Mesenchymal stem cell (in vitro differentiated cells and primary cell): ENCODE results near the gene HDAC4.

Source experiments
- DNase-seq: peaks from one replicate; pipeline ENCODE4 v3.0.0-alpha.2; 2013
- H2AFZ ChIP-seq: one replicate; pipeline ENCODE4 v1.6.1; 2013; ENCODE audit warnings: low read depth, mild to moderate bottlenecking, control low read depth, inconsistent platforms, low read length, moderate library complexity
- H2AK5ac ChIP-seq: 2 replicates; pipeline ENCODE4 v1.6.1; 2013; ENCODE audit warnings: low read length, moderate library complexity, mild to moderate bottlenecking, inconsistent platforms; ENCODE audit not compliant: severe bottlenecking
- H2BK120ac ChIP-seq: one replicate; pipeline ENCODE4 v1.6.1; 2013; ENCODE audit warnings: low read depth, mild to moderate bottlenecking, inconsistent platforms, low read length, moderate library complexity
- H2BK12ac ChIP-seq, 2 experiments: one replicate each; pipeline ENCODE4 v1.6.1; 2013; ENCODE audit warnings: inconsistent platforms in 2 of 2, low read length in 2 of 2, mild to moderate bottlenecking in 2 of 2, moderate library complexity in 2 of 2, control low read depth in 1 of 2
- H2BK15ac ChIP-seq: one replicate; pipeline ENCODE4 v1.6.1; 2013; ENCODE audit warnings: mild to moderate bottlenecking, low read depth, inconsistent platforms; ENCODE audit not compliant: poor library complexity, severe bottlenecking
- H2BK5ac ChIP-seq: 2 replicates; pipeline ENCODE4 v1.6.1; 2013; ENCODE audit warnings: low read depth, mild to moderate bottlenecking, low read length, control low read depth, inconsistent platforms; ENCODE audit not compliant: poor library complexity, severe bottlenecking
- H3K14ac ChIP-seq, 2 experiments: one replicate each; pipeline ENCODE4 v1.6.1; 2013; ENCODE audit warnings: inconsistent platforms in 2 of 2, low read length in 2 of 2, control low read depth in 1 of 2, mild to moderate bottlenecking in 1 of 2, moderate library complexity in 1 of 2
- H3K18ac ChIP-seq, 2 experiments: one replicate each; pipeline ENCODE4 v1.6.1; 2013; ENCODE audit warnings: inconsistent platforms in 2 of 2, low read length in 2 of 2, control low read depth in 1 of 2, low read depth in 1 of 2, mild to moderate bottlenecking in 1 of 2
- H3K23ac ChIP-seq, 2 experiments: one replicate each; pipeline ENCODE4 v1.6.1; 2013; ENCODE audit warnings: inconsistent platforms in 2 of 2, low read length in 2 of 2, mild to moderate bottlenecking in 2 of 2, moderate library complexity in 2 of 2, control low read depth in 1 of 2
- H3K27ac ChIP-seq: 2 replicates; pipeline ENCODE4 v1.5.1; 2013; ENCODE audit warnings: mild to moderate bottlenecking, moderate library complexity, low read length, control low read depth, inconsistent platforms; ENCODE audit not compliant: poor library complexity, severe bottlenecking
- H3K27me3 ChIP-seq, 2 experiments: 2 replicates each; pipeline versions ENCODE4 v1.6.1 to v1.7.0; 2013; ENCODE audit warnings: low read length in 2 of 2, mild to moderate bottlenecking in 2 of 2, moderate library complexity in 2 of 2, control low read depth in 1 of 2, inconsistent platforms in 1 of 2; ENCODE audit not compliant: control insufficient read depth in 1 of 2, insufficient read depth in 1 of 2
- H3K36me3 ChIP-seq, 2 experiments: 2 replicates each; pipeline versions ENCODE4 v1.6.1 to v1.7.0; 2013; ENCODE audit warnings: low read length in 2 of 2, control low read depth in 1 of 2, inconsistent platforms in 1 of 2, low read depth in 1 of 2, mild to moderate bottlenecking in 1 of 2; ENCODE audit not compliant: insufficient read depth in 2 of 2, control insufficient read depth in 1 of 2
- H3K4ac ChIP-seq, 2 experiments: one replicate each; pipeline ENCODE4 v1.6.1; 2013; ENCODE audit warnings: inconsistent platforms in 2 of 2, low read length in 2 of 2, mild to moderate bottlenecking in 2 of 2, moderate library complexity in 2 of 2, control low read depth in 1 of 2, low read depth in 1 of 2
- H3K4me1 ChIP-seq: 2 replicates; pipeline ENCODE4 v1.6.1; 2013; ENCODE audit warnings: low read depth, low read length, control low read depth; ENCODE audit not compliant: control insufficient read depth, insufficient read depth
- H3K4me2 ChIP-seq: 2 replicates; pipeline ENCODE4 v1.6.1; 2013; ENCODE audit warnings: low read length, mild to moderate bottlenecking, inconsistent platforms; ENCODE audit not compliant: poor library complexity, severe bottlenecking
- H3K4me3 ChIP-seq, 2 experiments: 2 replicates each; pipeline versions ENCODE4 v1.5.1 to v1.7.0; 2013; ENCODE audit warnings: low read length in 2 of 2, mild to moderate bottlenecking in 2 of 2, control low read depth in 1 of 2, low read depth in 1 of 2; ENCODE audit not compliant: insufficient read depth in 1 of 2
- H3K79me1 ChIP-seq: replicated peaks from 2 replicates; pipeline ENCODE4 v1.6.1; 2013; ENCODE audit warnings: mild to moderate bottlenecking, control low read depth, low read length, inconsistent platforms; ENCODE audit not compliant: poor library complexity, severe bottlenecking
- H3K9ac ChIP-seq: 2 replicates; pipeline ENCODE4 v1.7.0; 2013; ENCODE audit warnings: mild to moderate bottlenecking, low read length, moderate library complexity
- H3K9me3 ChIP-seq: 2 replicates; pipeline ENCODE4 v1.7.0; 2013; ENCODE audit warnings: mild to moderate bottlenecking, low read length; ENCODE audit not compliant: control insufficient read depth
- H4K8ac ChIP-seq: one replicate; pipeline ENCODE4 v1.6.1; 2013; ENCODE audit warnings: inconsistent platforms, mild to moderate bottlenecking, low read length, moderate library complexity
- H4K91ac ChIP-seq: one replicate; pipeline ENCODE4 v1.6.1; 2013; ENCODE audit warnings: mild to moderate bottlenecking, low read length, inconsistent platforms
- WGBS: methylation state at CpG from one replicate; pipeline ENCODE4 v1.1.7; 2013; ENCODE audit warnings: mixed read lengths; 5-methylcytosine and 5-hydroxymethylcytosine counted together

HDAC4 gene

GRCh38 chr2:239015218-239015900 lies 385.5 kb downstream of the HDAC4 start:
- H4K8ac ChIP-seq, result no peak overlapping the region
- H3K4me3 ChIP-seq, result no peak overlapping the region
- H3K18ac ChIP-seq, result no peak overlapping the region
- no peaks in the 10 kb centered on the region for H3K36me3 ChIP-seq
- no peak overlapping the region for H3K4ac ChIP-seq
- no peak overlapping the region for H3K27ac ChIP-seq
- no peak for DNase-seq
- no peak overlapping the region for H2BK5ac ChIP-seq
- H4K91ac ChIP-seq, result no peak overlapping the region
- H3K14ac ChIP-seq, result no peak overlapping the region
- H3K4me2 ChIP-seq, result no peak overlapping the region
- no peak overlapping the region for H2BK12ac ChIP-seq
- no peaks in the 10 kb centered on the region for H3K9me3 ChIP-seq
- no peak overlapping the region for H2AK5ac ChIP-seq
- WGBS, result 86% methylated on average over 25 of the region's 25 CpGs
- H3K23ac ChIP-seq, result no peak overlapping the region
- H3K27me3 ChIP-seq, result peaks cover 24 to 62% of the 10 kb centered on the region in 2 experiments
- no peak overlapping the region for H2BK15ac ChIP-seq
- H2AFZ ChIP-seq, result no peak overlapping the region
- H3K4me1 ChIP-seq, result peaks cover 2% of the 10 kb centered on the region
- no peak overlapping the region for H2BK120ac ChIP-seq
- no peak overlapping the region for H3K9ac ChIP-seq
- no peaks in the 10 kb centered on the region for H3K79me1 ChIP-seq

GRCh38 chr2:239014458-239015217 lies 386.2 kb downstream of the HDAC4 start:
- Histone ChIP-seq H3K9me3 (no peaks in the 10 kb centered on the region), H3K4me1 (peaks cover 2% of the 10 kb centered on the region), H3K4me3 (no peak overlapping the region), H2AFZ (no peak overlapping the region), H3K27me3 (peaks cover 19 to 55% of the 10 kb centered on the region in 2 experiments), H2AK5ac (no peak overlapping the region), H4K91ac (no peak overlapping the region), H3K79me1 (no peaks in the 10 kb centered on the region), H2BK12ac (no peak overlapping the region), H2BK120ac (no peak overlapping the region), H3K18ac (no peak overlapping the region), H3K36me3 (no peaks in the 10 kb centered on the region), H3K9ac (no peak overlapping the region), H3K23ac (no peak overlapping the region), H3K14ac (no peak overlapping the region), H3K27ac (no peak overlapping the region), H4K8ac (no peak overlapping the region), H2BK5ac (no peak overlapping the region), H2BK15ac (no peak overlapping the region), H3K4me2 (no peak overlapping the region), H3K4ac (no peak overlapping the region)
- 69% methylated on average over 9 of the region's 9 CpGs for WGBS
- DNase-seq, result no peak

GRCh38 chr2:239013678-239013976 lies 387.2 kb downstream of the HDAC4 start:
- Histone ChIP-seq H3K4ac (no peak overlapping the region), H2AK5ac (no peak overlapping the region), H2AFZ (no peak overlapping the region), H3K4me2 (no peak overlapping the region), H3K18ac (no peak overlapping the region), H3K79me1 (no peaks in the 10 kb centered on the region), H3K27me3 (peaks cover 19 to 55% of the 10 kb centered on the region in 2 experiments), H3K9me3 (no peaks in the 10 kb centered on the region), H4K8ac (no peak overlapping the region), H3K23ac (no peak overlapping the region), H3K36me3 (no peaks in the 10 kb centered on the region), H3K4me3 (no peak overlapping the region), H3K14ac (no peak overlapping the region), H3K4me1 (peaks cover 2% of the 10 kb centered on the region), H2BK15ac (no peak overlapping the region), H2BK12ac (no peak overlapping the region), H4K91ac (no peak overlapping the region), H2BK120ac (no peak overlapping the region), H3K27ac (no peak overlapping the region), H2BK5ac (no peak overlapping the region), H3K9ac (no peak overlapping the region)
- WGBS, result 74% methylated on average over 5 of the region's 6 CpGs
- DNase-seq, result no peak

DNA sequence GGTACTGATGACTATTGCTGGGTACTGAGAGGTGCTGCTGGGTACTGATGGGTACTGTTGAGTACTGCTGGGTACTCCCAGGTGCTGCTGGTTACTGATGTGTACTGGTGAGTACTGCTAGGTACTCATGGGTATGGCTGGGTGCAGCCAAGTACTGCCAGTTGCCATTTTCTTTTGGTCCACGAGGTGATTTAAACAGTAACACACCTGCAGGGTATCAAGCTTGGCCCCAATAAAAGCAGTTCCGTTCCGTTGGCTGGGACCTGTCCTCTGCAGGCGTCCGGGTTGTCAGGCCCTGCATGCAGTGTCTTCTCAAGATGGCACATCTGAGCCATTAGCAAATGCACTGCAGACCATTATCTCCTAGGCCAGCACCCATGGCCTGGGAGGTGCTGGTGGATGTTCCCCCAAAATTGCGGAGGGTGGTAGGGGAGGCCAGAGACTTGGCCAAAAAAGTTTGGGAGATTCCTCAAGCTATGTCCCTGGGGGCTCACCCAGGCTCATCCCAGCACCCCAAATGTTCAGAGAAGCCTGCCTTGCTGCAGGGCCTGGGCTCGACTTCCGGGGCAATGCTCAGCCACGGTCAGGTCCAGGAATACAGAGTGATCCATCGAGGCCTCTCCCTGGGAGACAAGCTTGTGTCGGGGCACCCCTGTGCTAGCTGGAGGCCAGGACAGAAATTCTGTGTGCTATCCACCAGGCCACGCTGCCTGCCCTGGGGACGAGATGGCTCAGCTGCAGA lies 387.7 kb downstream of the HDAC4 start:
- Histone ChIP-seq H3K14ac (no peak overlapping the region), H4K8ac (no peak overlapping the region), H3K4me2 (no peak overlapping the region), H3K27ac (no peak overlapping the region), H3K36me3 (no peaks in the 10 kb centered on the region), H3K23ac (no peak overlapping the region), H2BK12ac (no peak overlapping the region), H2AK5ac (no peak overlapping the region), H2BK120ac (no peak overlapping the region), H3K4ac (no peak overlapping the region), H2AFZ (no peak overlapping the region), H3K4me1 (peaks cover 2% of the 10 kb centered on the region), H4K91ac (no peak overlapping the region), H2BK5ac (no peak overlapping the region), H3K4me3 (no peak overlapping the region), H3K9ac (no peak overlapping the region), H3K27me3 (peaks cover 19 to 57% of the 10 kb centered on the region in 2 experiments), H3K18ac (no peak overlapping the region), H2BK15ac (no peak overlapping the region), H3K9me3 (no peaks in the 10 kb centered on the region), H3K79me1 (no peaks in the 10 kb centered on the region)
- no peak for DNase-seq
- WGBS, result 79% methylated on average over 13 of the region's 13 CpGs
